ENCODE measurements around the gene RPL13. TPM values are rescaled to one million over a fixed set of nuclear protein-coding genes. Genes with fewer than 3 reads are reported as not detected.
A peak's percentile ranks its signal among the peaks of the same experiment; 100 is the strongest.

The RPL13 gene
- total RNA-seq, 4 donors from 2014 or later = 1,597 to 3,276 (median 2,603) TPM

GRCh38 chr16:89545044-89545830 is 15.2 kb upstream of the RPL13 start:
- H3K27ac ChIP-seq = peak overlapping the region in 1 of 4 donors; percentile 9
- TF ChIP-seq POLR2A (IDR thresholded peaks at IDR 0.05) (no peak), CTCF (IDR thresholded peaks at IDR 0.05) (no peak)

GRCh38 chr16:89545831-89546574 is 14.5 kb upstream of the RPL13 start:
- Histone ChIP-seq H3K27ac (peak overlapping the region in 1 of 4 donors; percentile 9), H3K36me3 (peaks cover 0 to 79% (median 0%) of the 10 kb centered on the region in 3 donors), H3K9me3 (no peaks in the 10 kb centered on the region), H3K27me3 (no peaks in the 10 kb centered on the region), H3K4me1 (peaks cover 0 to 19% (median 0%) of the 10 kb centered on the region in 4 donors), H3K4me3 (no peak overlapping the region)
- DNase-seq = peak in 2 of 3 donors; percentile 82 to 85
- TF ChIP-seq CTCF (IDR thresholded peaks at IDR 0.05) = no peak
- TF ChIP-seq POLR2A (IDR thresholded peaks at IDR 0.05) = peak in 1 of 2 donors; percentile 19

More at GRCh38 chr16:89545044-89545830, 15.2 kb upstream of the RPL13 start:
- peaks cover 0 to 19% (median 0%) of the 10 kb centered on the region in 4 donors for H3K4me1 ChIP-seq
- peaks cover 0 to 71% (median 0%) of the 10 kb centered on the region in 3 donors for H3K36me3 ChIP-seq
- H3K27me3 ChIP-seq = no peaks in the 10 kb centered on the region
- no peaks in the 10 kb centered on the region for H3K9me3 ChIP-seq
- H3K4me3 ChIP-seq = no peak overlapping the region
- no peak for DNase-seq

- DNase-seq = no peak
- no peak overlapping the region for H3K4me3 ChIP-seq
- H3K4me1 ChIP-seq = peaks cover 0 to 19% (median 0%) of the 10 kb centered on the region in 4 donors
- H3K27me3 ChIP-seq = no peaks in the 10 kb centered on the region
- peaks cover 0 to 80% (median 0%) of the 10 kb centered on the region in 3 donors for H3K36me3 ChIP-seq
- TF ChIP-seq CTCF (IDR thresholded peaks at IDR 0.05) (no peak), POLR2A (IDR thresholded peaks at IDR 0.05) (no peak)
- no peaks in the 10 kb centered on the region for H3K9me3 ChIP-seq
- no peak overlapping the region for H3K27ac ChIP-seq
These were observed 13.7 kb upstream of the RPL13 start for GRCh38 chr16:89546781-89547180.

GRCh38 chr16:89547291-89547690 is 13.2 kb upstream of the RPL13 start:
- no peak for DNase-seq
- Histone ChIP-seq H3K9me3 (no peaks in the 10 kb centered on the region), H3K4me1 (peaks cover 0 to 19% (median 0%) of the 10 kb centered on the region in 4 donors), H3K27ac (no peak overlapping the region), H3K4me3 (no peak overlapping the region), H3K36me3 (peaks cover 0 to 80% (median 0%) of the 10 kb centered on the region in 3 donors), H3K27me3 (no peaks in the 10 kb centered on the region)
- TF ChIP-seq POLR2A (IDR thresholded peaks at IDR 0.05) (no peak), CTCF (IDR thresholded peaks at IDR 0.05) (no peak)

- no peak for DNase-seq
- TF ChIP-seq CTCF (IDR thresholded peaks at IDR 0.05) = no peak
- TF ChIP-seq POLR2A (IDR thresholded peaks at IDR 0.05) = no peak
- H3K27ac ChIP-seq = no peak overlapping the region
- no peaks in the 10 kb centered on the region for H3K9me3 ChIP-seq
- no peaks in the 10 kb centered on the region for H3K27me3 ChIP-seq
- peaks cover 0 to 19% (median 0%) of the 10 kb centered on the region in 4 donors for H3K4me1 ChIP-seq
- no peak overlapping the region for H3K4me3 ChIP-seq
- peaks cover 0 to 83% (median 0%) of the 10 kb centered on the region in 3 donors for H3K36me3 ChIP-seq
These were observed 12.6 kb upstream of the RPL13 start for GRCh38 chr16:89547860-89548259.

Measured in Peyer's patch (tissue), 4 donors.